ENCODE measurements around the gene ULK2. TPM values are rescaled to one million over a fixed set of nuclear protein-coding genes. Genes with fewer than 3 reads are reported as not detected.

ULK2 gene
- total and polyA plus RNA-seq, 2 donors (not counting 1 experiment from before 2014, with no cell fraction given), result 2.0 to 2.9 TPM

GRCh38 chr17:19755821-19756510 lies 111.8 kb downstream of the ULK2 start:
- H3K79me2 ChIP-seq (ENCODE audit: control insufficient read depth, insufficient read depth, low read length), result no peaks in the 10 kb centered on the region
- Mint-ChIP-seq H3K27me3 (peaks cover 3% of the 10 kb centered on the region), H3K4me3 (peak overlapping the region; percentile 64), H3K27ac (peak overlapping the region; percentile 56), H3K4me1 (peaks cover 41% of the 10 kb centered on the region), H3K9me3 (ENCODE audit: insufficient read depth) (no peaks in the 10 kb centered on the region)
- H2AFZ ChIP-seq (ENCODE audit: insufficient read depth, low read depth, low read length, poor library complexity, severe bottlenecking), result no peak overlapping the region
- ChIA-PET POLR2A (interaction anchor here (0.5 to 1.3 kb wide), 2 partner anchors 11 to 227 kb away, joined by 3 to 9 read pairs; no protein-coding TSS in a partner anchor), CTCF (interaction anchor here (0.8 to 5.4 kb wide), 7 partner anchors 7 to 243 kb away, joined by 3 to 32 read pairs (median 4); no protein-coding TSS in a partner anchor)
- no peaks in the 10 kb centered on the region for H3K9me3 ChIP-seq (ENCODE audit: control extremely low read depth in 1 of 3, control insufficient read depth in 2 of 3, insufficient read depth in 1 of 3, low read length in 2 of 3)
- intact Hi-C loops (cut with micrococcal nuclease), result loop anchor here (2.0 kb wide), 1 partner anchor 107 kb away; the partner anchor contains the start of gene ALDH3A2
- ATAC-seq (ENCODE audit: low read depth), result no peak
- H3K4me3 ChIP-seq (ENCODE audit: control extremely low read depth in 1 of 5, extremely low read depth in 1 of 5, insufficient read depth in 1 of 5, low read depth in 2 of 5, low read length in 4 of 5), result no peak overlapping the region
- H4K20me1 ChIP-seq (ENCODE audit: control insufficient read depth, insufficient read depth, low read length, poor library complexity, severe bottlenecking), result no peaks in the 10 kb centered on the region
- no peak overlapping the region for H3K9ac ChIP-seq (ENCODE audit: low read length)
- peak; percentile 46 for DNase-seq
- peak overlapping the region; percentile 12 for H3K4me2 ChIP-seq (replicated peaks; ENCODE audit: low read depth, low read length, poor library complexity, severe bottlenecking)
- TF ChIP-seq EZH2 (IDR thresholded peaks at IDR 0.05; ENCODE audit: borderline replicate concordance, insufficient read depth, low read depth, low read length, poor library complexity, severe bottlenecking) (no peak), CTCF (IDR thresholded peaks at IDR 0.05) (no peak)
- no peaks in the 10 kb centered on the region for H3K27me3 ChIP-seq (replicated peaks in 1 of 4; ENCODE audit: control extremely low read depth in 1 of 4, control insufficient read depth in 3 of 4, insufficient read depth in 4 of 4, low read length in 3 of 4)
- 59% methylated on average over 9 of the region's 11 CpGs for WGBS (ENCODE audit: insufficient coverage)
- H3K4me1 ChIP-seq (ENCODE audit: control insufficient read depth in 2 of 2, insufficient read depth in 2 of 2, low read length in 2 of 2), result peaks cover 19 to 31% of the 10 kb centered on the region in 2 donors
- H3K27ac ChIP-seq (ENCODE audit: low read length in 2 of 2), result no peak overlapping the region
- no peaks in the 10 kb centered on the region for H3K36me3 ChIP-seq (replicated peaks in 1 of 2; ENCODE audit: control extremely low read depth in 1 of 2, control insufficient read depth in 1 of 2, extremely low read depth in 1 of 2, insufficient read depth in 2 of 2, low read length in 1 of 2)

DNA sequence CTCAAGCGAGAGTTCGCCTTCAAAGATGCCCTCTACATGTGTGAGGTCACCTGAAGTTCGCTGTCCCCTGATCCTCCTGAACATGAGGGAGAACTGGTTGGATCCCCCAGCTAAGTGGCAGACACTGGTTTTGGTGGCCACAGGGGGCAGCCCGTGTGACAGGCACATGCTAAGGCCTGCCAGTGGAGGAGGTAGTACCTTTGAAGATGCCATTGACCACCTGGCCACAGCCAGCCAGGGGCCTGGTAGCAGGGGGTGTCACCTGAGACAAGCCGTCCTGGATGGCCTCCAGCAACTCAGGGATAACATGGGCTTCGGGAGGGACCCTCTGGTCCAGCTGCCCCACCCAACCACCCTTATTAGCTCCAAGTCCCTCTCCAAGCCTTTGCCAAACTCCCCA lies 112.3 kb downstream of the ULK2 start:
- Histone ChIP-seq H3K4me3 (ENCODE audit: control extremely low read depth in 1 of 5, extremely low read depth in 1 of 5, insufficient read depth in 1 of 5, low read depth in 2 of 5, low read length in 4 of 5) (no peak overlapping the region), H4K20me1 (ENCODE audit: control insufficient read depth, insufficient read depth, low read length, poor library complexity, severe bottlenecking) (no peaks in the 10 kb centered on the region), H3K27me3 (replicated peaks in 1 of 4; ENCODE audit: control extremely low read depth in 1 of 4, control insufficient read depth in 3 of 4, insufficient read depth in 4 of 4, low read length in 3 of 4) (no peaks in the 10 kb centered on the region), H3K27ac (ENCODE audit: low read length in 2 of 2) (no peak overlapping the region), H3K79me2 (ENCODE audit: control insufficient read depth, insufficient read depth, low read length) (no peaks in the 10 kb centered on the region), H2AFZ (ENCODE audit: insufficient read depth, low read depth, low read length, poor library complexity, severe bottlenecking) (no peak overlapping the region), H3K9ac (ENCODE audit: low read length) (peak overlapping the region; percentile 20), H3K9me3 (ENCODE audit: control extremely low read depth in 1 of 3, control insufficient read depth in 2 of 3, insufficient read depth in 1 of 3, low read length in 2 of 3) (no peaks in the 10 kb centered on the region), H3K36me3 (replicated peaks in 1 of 2; ENCODE audit: control extremely low read depth in 1 of 2, control insufficient read depth in 1 of 2, extremely low read depth in 1 of 2, insufficient read depth in 2 of 2, low read length in 1 of 2) (no peaks in the 10 kb centered on the region), H3K4me2 (replicated peaks; ENCODE audit: low read depth, low read length, poor library complexity, severe bottlenecking) (peak overlapping the region; percentile 46), H3K4me1 (ENCODE audit: control insufficient read depth in 2 of 2, insufficient read depth in 2 of 2, low read length in 2 of 2) (peaks cover 19 to 31% of the 10 kb centered on the region in 2 donors)
- DNase-seq (no peak), ATAC-seq (ENCODE audit: low read depth) (no peak)
- TF ChIP-seq EZH2 (IDR thresholded peaks at IDR 0.05; ENCODE audit: borderline replicate concordance, insufficient read depth, low read depth, low read length, poor library complexity, severe bottlenecking), result no peak
- no peak for TF ChIP-seq CTCF (IDR thresholded peaks at IDR 0.05)
- Mint-ChIP-seq H3K27ac (no peak overlapping the region), H3K9me3 (ENCODE audit: insufficient read depth) (no peaks in the 10 kb centered on the region), H3K4me3 (peak overlapping the region; percentile 64), H3K4me1 (peaks cover 41% of the 10 kb centered on the region), H3K27me3 (peaks cover 5% of the 10 kb centered on the region)
- CTCF ChIA-PET, result interaction anchor here (1.2 to 5.4 kb wide), 5 partner anchors 8 to 242 kb away, joined by 3 to 32 read pairs (median 12); no protein-coding TSS in a partner anchor
- POLR2A ChIA-PET, result interaction anchor here (1.3 kb wide), 1 partner anchor 10 kb away, joined by 3 read pairs; no protein-coding TSS in a partner anchor
- WGBS (ENCODE audit: insufficient coverage), result 91% methylated on average over 6 of the region's 6 CpGs
- intact Hi-C loops (cut with micrococcal nuclease), result loop anchor here (2.0 kb wide), 1 partner anchor 107 kb away; the partner anchor contains the start of gene ALDH3A2

Measured in B cell (primary cell).